Effector CD4-positive, alpha-beta T cell (primary cell): ENCODE results near the gene SLC8A1.

Experiments
- DNase-seq: peaks from one replicate; pipeline ENCODE4 v3.0.0-alpha.2; 2020

The SLC8A1 gene

GRCh38 chr2:40220177-40220925, 231.5 kb downstream of the SLC8A1 start:
- no peak for DNase-seq

DNA sequence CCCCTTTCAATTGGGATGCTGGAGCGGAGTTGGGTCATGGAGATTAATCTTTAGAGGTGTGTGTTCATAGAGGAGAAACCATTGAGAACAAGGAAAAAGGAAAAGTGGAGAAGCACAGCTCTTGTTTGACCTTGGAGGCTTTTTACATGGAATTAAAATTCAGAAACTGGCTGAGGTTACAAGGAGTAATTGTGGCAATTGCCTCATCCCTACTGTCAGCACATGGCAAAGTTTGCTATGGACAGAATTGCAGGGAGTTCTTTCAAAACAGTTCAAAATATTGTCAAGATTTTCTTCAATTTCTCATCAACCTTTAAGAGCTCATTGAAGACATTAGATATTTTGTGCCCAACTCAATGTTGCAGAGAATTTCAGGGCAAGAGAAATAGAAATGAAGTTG, 232.7 kb downstream of the SLC8A1 start:
- DNase-seq: no peak

DNA sequence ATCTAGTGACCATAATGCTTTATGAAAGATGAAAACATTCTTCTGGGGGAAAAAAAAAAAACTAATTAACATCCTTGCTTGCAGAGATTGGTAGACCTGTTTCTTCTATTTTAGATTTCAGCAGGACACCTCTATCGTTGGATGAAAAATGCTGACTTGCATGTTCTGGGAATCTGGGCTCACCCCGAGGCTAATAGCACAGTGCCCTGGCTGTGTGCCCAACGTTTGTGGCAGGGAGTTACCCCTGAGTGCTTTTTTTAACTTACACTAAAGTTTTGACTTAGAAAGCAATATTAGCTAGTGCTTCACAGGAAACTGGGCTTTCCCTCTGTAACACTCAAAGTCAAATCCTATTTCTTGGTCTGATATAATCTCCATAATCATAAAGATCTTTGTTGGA, 233.2 kb downstream of the SLC8A1 start:
- DNase-seq: no peak

DNA sequence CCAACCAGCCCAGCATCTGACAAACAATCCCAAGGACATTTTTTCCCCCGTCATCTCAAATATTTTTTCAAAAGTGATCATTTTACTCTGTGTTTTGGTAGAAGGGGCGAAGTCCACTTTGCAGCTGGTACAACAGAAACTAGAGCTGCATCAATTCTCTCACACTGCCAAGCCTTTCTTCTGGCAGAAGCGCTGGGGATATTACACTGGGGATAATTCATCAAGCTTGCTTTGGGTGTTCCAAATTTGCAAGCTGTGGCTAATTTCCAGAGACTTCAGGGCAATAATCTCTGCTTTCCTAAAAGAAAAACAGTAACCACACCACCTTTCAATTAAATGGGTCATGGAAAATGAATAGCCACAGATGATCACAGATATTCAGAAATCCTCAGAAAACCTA, 238.3 kb downstream of the SLC8A1 start:
- DNase-seq: no peak

- DNase-seq: no peak
Observed at GRCh38 chr2:40213071-40213470, 238.8 kb downstream of the SLC8A1 start.

- no peak for DNase-seq
Observed at GRCh38 chr2:40210968-40211353, 240.9 kb downstream of the SLC8A1 start.

- DNase-seq: no peak
Observed at GRCh38 chr2:40210344-40210967, 241.4 kb downstream of the SLC8A1 start.

DNA sequence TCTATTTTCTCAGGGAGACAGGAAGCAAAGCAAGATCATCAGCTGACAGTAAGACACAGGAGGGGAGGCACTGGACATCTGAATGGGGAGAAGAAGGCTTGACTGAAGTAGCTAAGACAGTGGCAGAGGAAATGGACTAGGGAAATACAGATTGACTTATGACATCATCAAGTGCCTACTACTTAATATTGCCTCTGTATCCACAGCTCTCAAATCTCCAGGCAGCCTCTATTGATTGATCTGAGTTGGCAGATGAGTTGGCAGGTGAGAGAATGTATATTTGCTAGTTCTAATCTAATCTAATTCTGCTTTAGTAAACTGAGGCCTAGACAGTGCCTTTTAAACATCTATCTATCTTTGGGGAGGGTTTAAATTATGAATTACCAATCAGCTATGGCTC, 242.1 kb downstream of the SLC8A1 start:
- no peak for DNase-seq

DNA sequence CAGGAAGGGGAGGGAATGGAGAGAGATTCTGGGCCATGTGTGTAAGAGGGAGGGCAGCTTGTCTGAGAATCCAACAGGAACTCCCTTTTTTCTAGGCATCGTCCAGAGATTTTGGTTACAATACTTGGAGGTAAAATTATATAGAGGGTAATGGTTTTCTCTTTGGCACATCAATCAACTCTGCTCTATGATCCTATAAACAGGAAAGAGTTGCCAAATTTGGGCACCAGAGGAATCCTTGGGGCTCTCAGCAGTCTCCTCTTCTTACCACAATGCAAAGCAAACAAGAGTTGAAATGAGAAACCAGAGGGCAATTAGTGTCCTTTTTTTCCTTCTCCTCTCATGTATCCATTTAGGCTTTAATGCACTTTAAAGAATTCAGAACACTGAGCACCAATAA, 243.4 kb downstream of the SLC8A1 start:
- DNase-seq: no peak

DNA sequence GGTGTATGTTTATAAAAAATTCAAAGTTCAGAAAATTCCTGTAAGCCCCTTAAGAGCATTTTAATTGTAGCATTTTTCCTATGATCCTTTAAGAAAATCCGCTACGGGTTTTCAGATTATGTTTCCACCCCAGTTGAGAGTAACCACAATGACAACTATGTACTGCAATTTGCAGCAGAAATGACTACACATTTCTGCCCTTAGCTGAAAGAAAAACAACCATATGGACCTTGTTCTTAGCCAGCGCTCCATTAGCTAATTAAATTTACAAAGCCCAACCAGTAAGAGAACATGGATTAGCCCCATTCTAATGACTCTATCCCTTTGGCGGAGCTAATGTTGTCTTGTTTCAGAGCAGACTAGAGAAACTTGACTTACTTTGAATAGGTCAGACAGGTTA, 247.6 kb downstream of the SLC8A1 start:
- DNase-seq: no peak

- no peak for DNase-seq
Observed at GRCh38 chr2:40202798-40203400, 249.0 kb downstream of the SLC8A1 start.

DNA sequence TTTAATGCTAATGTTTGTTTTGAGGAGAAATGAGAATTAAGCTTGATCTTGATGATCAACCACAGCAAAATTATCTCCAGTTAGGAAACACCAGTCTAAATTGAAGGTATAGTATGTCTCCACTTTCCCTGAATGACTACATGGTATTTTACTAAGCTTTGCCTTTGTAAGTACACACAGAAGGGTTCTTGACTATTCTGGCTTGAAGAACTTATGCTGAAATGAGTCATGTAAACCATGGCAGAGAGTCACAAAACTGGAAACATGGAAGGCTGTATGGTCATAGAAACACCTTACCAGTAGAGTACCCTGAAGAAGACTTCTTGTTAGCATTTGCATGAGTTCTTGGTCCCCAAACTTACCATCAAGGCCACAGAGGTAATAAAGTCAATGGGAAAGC, 250.5 kb downstream of the SLC8A1 start:
- no peak for DNase-seq

DNA sequence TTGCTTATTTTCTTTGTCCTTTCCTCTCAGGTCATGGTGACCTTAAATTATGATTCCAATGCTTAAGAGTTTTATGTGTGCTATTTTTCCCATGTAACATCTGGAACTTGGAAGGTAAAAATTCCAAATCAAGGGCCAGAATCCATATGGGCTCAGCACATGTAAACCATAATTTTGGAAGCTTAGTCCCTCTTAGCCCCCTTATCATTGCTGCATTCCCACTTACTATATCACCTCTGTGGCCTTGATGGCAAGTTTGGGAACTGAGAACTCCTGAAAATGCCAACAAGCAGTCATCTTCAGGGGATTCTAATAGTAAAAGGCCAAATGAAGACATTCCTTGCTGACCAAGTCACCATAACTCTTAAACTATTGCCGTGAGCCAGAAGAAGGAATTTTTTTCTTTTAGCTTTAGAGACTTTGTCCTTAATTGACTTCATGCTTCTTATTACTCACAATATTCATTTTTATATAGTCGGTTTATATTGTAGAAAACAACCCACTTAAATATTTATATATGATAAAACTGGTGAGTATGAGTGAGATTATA, 251.4 kb downstream of the SLC8A1 start:
- no peak for DNase-seq

DNA sequence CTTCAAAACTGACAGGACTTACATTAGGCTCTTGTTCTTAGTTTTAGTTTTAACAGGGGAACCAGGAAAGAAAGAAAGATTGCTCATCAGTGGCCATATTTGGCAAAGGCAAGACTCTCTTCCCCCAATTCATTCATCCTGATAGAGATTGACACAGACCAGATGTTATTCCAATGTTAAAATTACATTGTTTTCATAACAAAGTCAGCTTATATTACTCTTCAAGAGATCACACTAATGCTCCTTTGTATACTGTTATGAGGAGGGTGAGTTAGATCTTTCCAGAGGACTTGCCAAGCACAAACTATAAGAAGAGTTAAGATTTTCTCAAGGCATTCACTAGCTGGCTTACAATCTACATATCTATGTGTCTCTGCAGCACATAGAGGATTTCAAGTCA, 252.1 kb downstream of the SLC8A1 start:
- DNase-seq: no peak

GRCh38 chr2:40197121-40197520, 254.8 kb downstream of the SLC8A1 start:
- DNase-seq: no peak

DNA sequence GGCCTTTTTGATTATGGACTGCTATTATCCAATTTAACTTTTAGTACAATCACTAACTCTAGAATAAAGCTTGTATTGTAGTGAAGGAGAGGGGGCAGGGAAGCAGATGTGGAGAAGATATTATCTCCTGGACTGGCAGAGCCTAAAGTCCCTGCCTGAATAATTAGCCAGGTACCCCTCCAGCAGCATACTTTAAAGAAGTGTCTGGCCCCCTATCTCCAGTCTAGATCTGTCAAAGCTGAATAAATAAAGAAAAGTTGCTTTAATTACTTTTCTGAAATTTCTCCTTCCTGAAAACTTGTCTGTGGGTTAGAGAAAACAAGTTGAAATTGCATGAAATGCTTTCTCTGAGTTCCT, 258.2 kb downstream of the SLC8A1 start:
- no peak for DNase-seq

GRCh38 chr2:40192864-40193669, 258.8 kb downstream of the SLC8A1 start:
- no peak for DNase-seq

GRCh38 chr2:40190457-40190856, 261.4 kb downstream of the SLC8A1 start:
- no peak for DNase-seq

GRCh38 chr2:40189881-40190280, 262.0 kb downstream of the SLC8A1 start:
- DNase-seq: no peak

DNA sequence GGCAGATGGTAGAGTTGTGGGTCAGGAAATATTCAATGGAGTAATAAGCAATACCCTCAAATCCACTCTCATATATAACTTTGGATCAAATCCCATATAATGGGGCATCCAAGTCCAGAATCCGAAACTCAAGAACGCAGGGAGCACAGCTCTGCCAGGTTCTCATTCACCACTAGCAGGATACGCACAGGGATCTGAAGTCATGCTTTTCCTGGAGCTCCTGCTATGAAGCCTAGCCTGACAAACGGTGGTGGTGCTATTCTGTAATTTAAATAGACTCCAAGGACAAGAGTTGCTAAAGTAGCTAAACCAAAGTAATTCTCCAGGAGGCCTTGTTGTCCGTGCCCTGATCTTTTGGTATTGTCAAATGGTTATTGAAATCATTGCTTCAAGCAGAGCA, 264.8 kb downstream of the SLC8A1 start:
- DNase-seq: no peak

DNA sequence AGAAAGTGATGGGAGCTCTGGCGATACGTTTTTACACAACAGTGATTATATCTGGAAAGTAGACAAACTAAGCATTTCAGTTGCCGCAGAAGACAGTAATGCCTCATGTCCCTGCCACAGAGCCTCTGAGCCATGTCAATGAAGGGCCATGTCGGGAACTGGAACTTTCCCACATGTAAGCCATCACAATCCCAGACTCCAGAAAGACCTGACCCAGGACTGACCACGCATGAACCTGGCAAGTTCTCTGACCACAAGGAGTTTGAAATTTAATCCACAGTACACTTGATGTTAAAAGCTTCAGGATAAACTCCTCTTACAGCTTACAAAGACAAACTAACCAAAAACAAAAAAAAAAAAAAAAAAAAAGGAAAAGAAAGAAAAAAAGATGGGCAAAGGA, 267.3 kb downstream of the SLC8A1 start:
- DNase-seq: no peak

DNA sequence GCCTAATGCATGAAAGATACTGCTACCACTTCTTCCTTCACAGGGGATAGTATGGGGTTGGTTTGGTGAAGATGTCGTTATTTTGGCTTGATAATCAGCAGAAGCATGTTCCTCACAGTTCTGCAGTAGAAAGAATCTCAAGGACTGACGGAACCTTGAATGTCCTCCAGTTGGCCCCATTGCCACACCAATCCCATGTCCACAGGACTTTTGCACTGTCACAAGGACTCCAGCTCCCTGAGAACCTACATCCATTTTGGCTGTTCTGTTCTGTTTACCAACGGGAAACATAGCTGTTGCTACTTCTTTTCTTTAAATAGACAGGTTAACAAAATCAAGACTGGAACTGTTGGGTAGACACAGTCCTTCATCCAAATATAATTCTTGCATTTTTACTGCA, 270.0 kb downstream of the SLC8A1 start:
- DNase-seq: no peak

DNA sequence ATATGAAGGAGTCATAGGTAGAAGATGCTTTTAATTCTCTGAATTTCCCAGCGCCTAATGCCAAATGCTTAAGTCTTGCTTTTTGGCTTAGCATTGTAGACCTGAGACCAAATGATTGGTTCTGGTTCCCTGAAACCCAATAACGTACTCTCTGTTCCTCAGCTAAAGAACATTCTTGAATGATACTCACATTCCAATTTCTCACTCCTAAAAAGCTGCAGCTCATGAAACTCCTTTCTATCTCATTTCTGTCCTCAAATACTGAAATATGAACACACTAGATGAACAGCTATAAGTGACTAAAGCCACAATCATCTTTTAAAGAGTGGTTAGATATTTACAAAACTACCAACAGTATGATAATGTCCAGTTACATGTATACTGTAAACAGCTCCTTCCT, 272.1 kb downstream of the SLC8A1 start:
- DNase-seq: no peak
